Hepatocyte (in vitro differentiated cells): ENCODE data around the gene TFCP2L1.

Experiments used
- EZH2 ChIP-seq: fragments of 200-600 bp; sonication (generic); IDR thresholded peaks from 2 replicates; pipeline ENCODE4 v1.6.1; 2016; ENCODE audit warnings: antibody characterized with exemption, mild to moderate bottlenecking, borderline replicate concordance
- EZH2phosphoT487 ChIP-seq: fragments of 200-600 bp; sonication (generic); IDR thresholded peaks from one replicate; pipeline ENCODE4 v1.6.1; 2018; ENCODE audit warnings: antibody characterized with exemption, mild to moderate bottlenecking, low read depth, moderate library complexity; ENCODE audit not compliant: unreplicated experiment, severe bottlenecking
- TF ChIP-seq, protein P1 (sequence below): fragments of 200-600 bp; sonication (generic); IDR thresholded peaks from 2 replicates; pipeline ENCODE4 v1.5.1; 2016; ENCODE audit warnings: antibody characterized with exemption, mild to moderate bottlenecking; ENCODE audit not compliant: poor library complexity

DNA sequence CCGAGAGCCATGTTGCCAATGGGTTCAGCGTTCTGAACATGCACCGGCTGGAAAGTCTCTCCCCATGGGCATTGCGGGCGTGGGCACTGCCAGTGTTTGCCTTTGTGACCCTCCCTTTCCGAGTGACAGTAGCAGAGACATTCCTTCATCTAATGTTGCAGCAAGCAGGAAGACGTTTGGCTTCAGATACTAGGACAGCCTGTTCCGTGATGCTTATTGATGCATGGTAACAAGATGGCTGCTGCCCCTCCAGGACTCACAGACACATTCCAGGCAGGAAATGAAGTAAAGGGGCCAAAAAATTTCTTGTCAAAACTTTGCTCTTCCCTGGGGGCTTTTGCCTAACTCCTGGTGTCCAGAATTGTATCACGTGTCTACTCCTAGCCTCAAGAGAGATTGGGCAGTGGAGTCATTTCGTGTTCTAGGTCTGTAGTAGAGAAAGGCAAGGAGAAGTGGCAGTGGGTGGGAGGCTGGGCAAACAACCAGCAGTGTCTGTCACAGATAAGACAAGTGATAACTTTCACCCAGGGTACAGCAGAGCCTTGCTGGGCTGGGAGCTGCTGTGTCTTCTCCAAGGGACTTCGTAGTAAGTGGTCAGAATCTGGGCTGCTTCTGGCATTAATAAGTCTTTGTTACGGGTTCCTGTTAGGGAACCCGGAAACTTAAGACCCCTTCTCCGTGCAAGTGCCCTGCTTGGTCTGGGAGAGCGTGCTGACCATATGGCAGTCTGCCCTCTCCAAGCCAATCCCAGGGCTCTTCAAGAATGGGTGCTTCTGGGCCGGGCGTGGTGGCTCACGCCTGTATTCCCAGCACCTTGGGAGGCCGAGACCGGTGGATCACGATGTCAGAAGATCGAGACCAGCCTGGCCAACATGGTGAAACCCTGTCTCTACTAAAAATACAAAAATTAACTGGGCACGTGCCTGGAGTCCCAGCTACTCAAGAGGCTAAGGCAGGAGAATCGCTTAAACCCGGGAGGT lies 93.5 kb downstream of the TFCP2L1 start:
- TF ChIP-seq, protein P1, sequence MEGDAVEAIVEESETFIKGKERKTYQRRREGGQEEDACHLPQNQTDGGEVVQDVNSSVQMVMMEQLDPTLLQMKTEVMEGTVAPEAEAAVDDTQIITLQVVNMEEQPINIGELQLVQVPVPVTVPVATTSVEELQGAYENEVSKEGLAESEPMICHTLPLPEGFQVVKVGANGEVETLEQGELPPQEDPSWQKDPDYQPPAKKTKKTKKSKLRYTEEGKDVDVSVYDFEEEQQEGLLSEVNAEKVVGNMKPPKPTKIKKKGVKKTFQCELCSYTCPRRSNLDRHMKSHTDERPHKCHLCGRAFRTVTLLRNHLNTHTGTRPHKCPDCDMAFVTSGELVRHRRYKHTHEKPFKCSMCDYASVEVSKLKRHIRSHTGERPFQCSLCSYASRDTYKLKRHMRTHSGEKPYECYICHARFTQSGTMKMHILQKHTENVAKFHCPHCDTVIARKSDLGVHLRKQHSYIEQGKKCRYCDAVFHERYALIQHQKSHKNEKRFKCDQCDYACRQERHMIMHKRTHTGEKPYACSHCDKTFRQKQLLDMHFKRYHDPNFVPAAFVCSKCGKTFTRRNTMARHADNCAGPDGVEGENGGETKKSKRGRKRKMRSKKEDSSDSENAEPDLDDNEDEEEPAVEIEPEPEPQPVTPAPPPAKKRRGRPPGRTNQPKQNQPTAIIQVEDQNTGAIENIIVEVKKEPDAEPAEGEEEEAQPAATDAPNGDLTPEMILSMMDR: no peak
- no peak for TF ChIP-seq EZH2
- no peak for TF ChIP-seq EZH2phosphoT487
